ENCODE data around the gene LMO2.

LMO2 gene

GRCh38 chr11:33887886-33888285, 4.0 kb downstream of the LMO2 start:
- DNase-seq (ENCODE audit: low read depth): no peak

DNA sequence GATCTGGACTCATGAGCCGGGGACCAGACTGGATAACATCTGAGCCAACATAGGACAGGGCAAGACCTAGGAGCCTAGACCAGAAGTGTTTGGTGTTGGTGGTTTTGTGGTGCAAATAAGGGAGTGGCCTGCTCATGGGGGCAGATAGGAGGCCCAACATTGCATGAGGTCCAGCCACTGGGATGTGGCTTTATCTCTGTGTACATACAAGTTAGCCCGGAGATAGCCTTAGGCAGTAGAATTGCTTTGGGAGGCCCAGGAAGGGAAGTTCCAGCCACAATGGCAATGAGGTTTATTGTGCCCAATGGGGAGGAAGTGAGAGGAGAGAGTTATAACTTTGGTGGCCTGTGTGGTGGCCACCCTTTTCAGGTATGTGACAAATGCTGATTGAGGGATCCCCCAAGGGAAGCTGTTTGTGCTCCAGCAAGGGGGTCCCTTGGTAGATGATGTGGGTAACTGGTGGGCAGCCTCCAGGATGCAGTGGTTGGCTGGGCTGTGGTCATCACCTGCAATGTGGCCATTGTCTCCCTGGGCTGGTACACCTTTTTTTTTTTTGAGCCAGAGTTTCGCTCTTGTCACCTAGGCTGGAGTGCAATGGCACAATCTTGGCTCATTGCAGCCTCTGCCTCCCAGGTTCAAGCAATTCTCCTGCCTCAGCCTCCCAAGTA, 6.4 kb downstream of the LMO2 start:
- no peak for DNase-seq (ENCODE audit: low read depth)

- no peak for DNase-seq (ENCODE audit: low read depth)
Observed at GRCh38 chr11:33884601-33885000, 7.3 kb downstream of the LMO2 start.

GRCh38 chr11:33884035-33884434, 7.8 kb downstream of the LMO2 start:
- DNase-seq (ENCODE audit: low read depth): no peak

GRCh38 chr11:33881651-33882503, 10.0 kb downstream of the LMO2 start:
- no peak for DNase-seq (ENCODE audit: low read depth)

GRCh38 chr11:33880979-33881378, 10.9 kb downstream of the LMO2 start:
- DNase-seq (ENCODE audit: low read depth): no peak

DNA sequence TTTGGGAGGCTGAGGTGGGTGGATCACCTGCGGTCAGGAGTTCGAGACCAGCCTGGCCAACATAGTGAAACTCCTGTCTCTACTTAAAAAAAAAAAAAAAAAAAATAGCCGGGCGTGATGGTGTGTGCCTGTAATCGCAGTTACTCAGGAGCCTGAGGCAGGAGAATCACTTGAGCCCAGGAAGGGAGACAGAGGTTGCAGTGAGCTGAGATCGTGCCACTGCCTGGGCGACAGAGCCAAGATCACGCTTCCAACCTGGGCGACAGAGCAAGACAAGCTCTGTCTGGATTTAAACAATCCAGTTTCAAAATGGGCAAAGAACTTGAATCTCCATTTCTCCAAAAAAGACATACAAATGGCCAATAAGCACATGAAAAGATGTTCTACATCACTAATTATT, 12.5 kb downstream of the LMO2 start:
- no peak for DNase-seq (ENCODE audit: low read depth)

GRCh38 chr11:33877038-33877437, 14.8 kb downstream of the LMO2 start:
- DNase-seq (ENCODE audit: low read depth): no peak

- DNase-seq (ENCODE audit: low read depth): no peak
Observed at GRCh38 chr11:33875621-33876294, 16.1 kb downstream of the LMO2 start.

- DNase-seq (ENCODE audit: low read depth): no peak
Observed at GRCh38 chr11:33874910-33875490, 16.9 kb downstream of the LMO2 start.

GRCh38 chr11:33874433-33874832, 17.4 kb downstream of the LMO2 start:
- DNase-seq (ENCODE audit: low read depth): no peak

GRCh38 chr11:33869481-33870422, 22.1 kb downstream of the LMO2 start:
- DNase-seq (ENCODE audit: low read depth): no peak

DNA sequence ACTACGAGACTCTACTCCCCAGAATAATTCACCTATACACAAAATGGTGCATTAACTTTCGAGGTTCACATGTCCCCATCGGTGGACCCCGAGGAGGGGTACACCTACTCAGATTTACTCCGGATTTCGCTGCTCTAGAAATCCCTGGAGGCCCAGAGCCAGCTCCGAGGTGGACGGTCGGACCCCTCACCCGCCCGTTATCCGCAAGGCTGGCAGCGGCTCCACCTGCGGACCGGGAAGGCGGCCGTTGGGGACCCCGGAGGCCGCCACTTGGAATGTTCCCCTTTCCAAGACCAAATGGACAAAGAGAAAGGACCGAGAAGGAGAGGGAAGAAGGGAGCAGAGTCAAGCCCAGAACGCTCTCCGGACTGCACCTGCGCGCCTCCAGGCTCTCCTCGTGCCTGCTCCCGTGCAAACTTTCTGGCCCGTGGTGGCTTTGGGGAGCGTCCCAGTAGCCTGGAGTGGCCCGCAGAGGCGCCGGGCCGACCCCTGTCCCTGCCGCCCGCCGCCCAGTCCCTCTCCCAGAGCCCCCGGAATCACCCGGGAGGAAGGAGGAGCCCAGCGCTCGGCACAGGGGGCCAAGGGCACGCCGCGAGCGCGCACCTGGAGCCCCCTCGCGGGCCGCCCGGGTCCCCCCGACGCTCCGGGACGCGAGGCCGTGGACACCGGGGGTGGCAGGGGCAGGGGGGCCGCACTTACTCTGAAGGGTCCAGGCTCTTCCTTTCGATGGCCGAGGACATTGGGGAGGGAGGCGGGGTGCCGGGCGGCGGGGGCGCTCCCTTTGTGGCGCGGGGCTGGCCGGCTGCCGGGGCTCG, 23.0 kb downstream of the LMO2 start:
- DNase-seq (ENCODE audit: low read depth): no peak

DNA sequence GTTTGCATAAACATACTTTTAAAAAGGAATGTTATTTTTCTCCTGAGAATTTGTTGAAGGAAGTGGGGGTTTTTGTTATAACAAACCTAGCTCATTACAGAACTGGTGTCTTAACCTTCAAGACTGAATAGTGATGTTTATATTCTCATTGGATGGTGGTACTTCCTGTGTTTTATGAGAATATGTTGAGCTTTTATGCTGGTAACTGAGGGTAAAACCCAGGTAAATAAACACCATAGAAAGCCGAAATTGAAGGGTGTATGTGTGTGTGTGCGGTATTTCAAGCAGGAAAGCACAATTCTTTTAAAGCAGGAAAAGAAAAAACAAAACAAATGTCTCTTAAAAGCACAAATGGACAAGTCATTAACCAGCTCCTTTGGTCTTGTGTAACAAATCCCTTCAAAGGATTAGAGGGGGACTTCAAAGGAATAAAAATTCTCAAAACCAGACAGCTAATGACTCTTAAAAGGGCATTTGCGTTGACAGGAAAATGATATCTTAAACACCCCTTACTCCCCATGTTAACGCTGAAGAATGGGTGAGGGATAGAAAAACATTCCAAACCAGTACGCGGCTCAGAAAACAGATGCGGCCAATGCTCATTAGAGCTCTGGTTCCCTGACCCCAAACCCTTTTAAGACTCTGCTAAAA, 23.8 kb downstream of the LMO2 start:
- no peak for DNase-seq (ENCODE audit: low read depth)

DNA sequence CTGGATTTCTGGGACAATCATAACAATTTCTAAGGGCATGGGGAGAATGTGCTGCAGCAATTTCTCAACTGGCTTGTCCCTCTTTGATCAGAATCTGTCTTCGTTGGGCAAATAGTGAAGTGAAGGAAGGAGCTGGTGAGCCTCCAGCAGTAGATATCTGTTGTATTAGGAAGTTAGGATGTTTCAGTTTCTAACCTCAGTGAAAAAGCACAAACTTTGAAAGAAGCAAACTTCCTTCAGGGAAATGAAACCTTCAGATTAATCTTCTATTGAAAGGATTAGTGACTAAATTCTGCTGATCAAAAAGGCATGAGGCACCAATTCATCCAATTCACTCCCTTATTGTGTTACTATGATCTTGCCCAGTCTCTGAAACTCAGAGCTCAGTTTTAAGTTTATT, 24.3 kb downstream of the LMO2 start:
- DNase-seq (ENCODE audit: low read depth): no peak

- DNase-seq (ENCODE audit: low read depth): no peak
Observed at GRCh38 chr11:33866936-33867335, 24.9 kb downstream of the LMO2 start.

DNA sequence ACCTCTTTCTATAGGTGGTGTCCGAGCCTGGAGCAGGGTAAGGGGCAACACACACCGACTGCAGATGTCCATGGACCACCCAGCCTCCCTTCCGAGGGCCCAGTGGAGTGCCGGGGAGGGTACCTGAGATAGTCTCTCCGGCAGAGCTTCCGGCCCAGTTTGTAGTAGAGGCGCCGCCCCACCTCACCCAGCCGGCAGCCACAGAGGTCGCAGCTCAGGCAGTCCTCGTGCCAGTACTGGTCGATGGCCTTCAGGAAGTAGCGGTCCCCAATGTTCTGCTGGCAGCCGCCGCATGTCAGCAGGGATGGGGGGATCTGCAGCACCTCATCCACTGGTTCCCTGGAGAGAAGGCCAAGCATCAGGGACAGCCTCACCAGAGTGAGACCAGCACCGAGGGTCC, 27.4 kb downstream of the LMO2 start:
- no peak for DNase-seq (ENCODE audit: low read depth)

DNA sequence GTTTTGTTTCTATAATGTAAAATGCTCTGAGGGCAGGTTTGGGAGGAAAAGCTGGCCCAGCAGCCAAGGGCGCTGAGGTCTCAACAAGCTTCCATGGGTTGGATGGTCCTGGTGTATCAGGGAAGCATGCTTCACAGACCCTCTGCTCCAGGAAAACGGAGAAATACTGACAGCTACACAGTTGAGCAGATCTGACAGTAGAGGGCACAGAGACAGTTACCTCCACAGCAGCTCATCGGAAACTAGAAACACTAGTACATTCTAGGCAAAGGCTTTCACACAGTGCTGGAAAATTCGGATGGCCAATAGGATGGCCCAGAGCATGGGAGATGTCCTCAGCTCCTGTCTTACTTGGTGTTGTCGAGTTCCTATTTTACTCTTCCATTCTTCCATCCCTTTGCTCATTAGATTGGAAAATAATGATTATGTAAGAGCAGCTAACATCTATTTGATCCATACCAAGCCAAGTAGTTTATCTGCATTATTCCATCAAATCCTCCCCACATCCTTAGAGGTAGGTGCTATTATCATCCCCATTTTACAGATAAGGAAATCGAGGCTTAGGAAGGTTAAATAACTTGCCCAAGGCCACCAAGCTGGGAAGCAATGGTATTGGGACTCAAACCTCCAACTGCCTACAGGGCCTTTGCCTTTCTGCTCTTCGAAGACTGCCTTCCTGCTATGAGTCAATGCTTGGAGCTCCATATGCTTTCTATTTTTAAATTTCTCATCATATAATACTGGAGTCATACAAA, 28.3 kb downstream of the LMO2 start:
- no peak for DNase-seq (ENCODE audit: low read depth)

DNA sequence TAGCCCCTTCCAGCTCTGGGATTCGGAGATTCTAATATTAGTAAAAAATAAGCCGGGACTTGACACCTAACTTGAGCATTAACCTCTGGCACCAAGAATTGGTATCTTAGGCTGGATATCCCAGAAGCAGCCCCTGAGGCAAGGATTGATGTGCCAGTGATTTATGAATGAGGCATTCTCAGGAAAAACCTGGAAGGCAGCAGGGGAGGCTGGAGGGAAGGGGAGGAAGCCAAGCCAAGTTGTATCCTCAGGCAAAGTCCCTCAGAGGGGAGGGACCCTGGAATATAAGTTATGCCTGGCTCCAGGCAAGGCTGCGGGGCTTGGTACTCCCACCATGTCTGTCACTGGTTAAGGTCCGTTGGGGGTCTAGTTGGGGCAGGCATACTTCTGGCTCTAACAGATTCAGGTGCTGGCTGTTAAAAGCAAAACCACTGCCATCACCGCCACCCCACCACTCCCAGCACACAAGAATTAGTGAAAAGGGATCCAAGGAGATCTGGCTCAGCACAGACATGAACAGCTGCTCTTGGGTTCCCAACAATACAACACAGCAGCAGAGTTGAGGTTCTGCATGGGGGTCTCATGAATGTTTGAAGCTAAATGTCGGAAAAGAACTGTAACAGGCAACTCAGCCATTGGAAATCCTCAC, 29.8 kb downstream of the LMO2 start:
- DNase-seq (ENCODE audit: low read depth): no peak
